GM12878 (cell line): ENCODE measurements around the gene FAM78A. TPM values are rescaled to one million over a fixed set of nuclear protein-coding genes. Genes with fewer than 3 reads are reported as not detected.

Experiments
- ATAC-seq: fragments of 200-7000 bp; cut with Tn5 transposase; 3 replicates; pipeline ENCODE4 v1.9.1; 2020; ENCODE audit warnings: mild to moderate bottlenecking, moderate library complexity
- BruUV-seq: library from RNA; stranded (reverse); fragments of 400-500 nt; replicated peaks from 2 replicates; lab custom pipeline; 2021; lab: Mats Ljungman, UMichigan
- CTCF ChIA-PET: fragments of 300-600 bp; sonication (Branson Sonifier 250); formaldehyde crosslinking; extraction: SDS; loops from one replicate; lab custom pipeline; 2021; ENCODE audit warnings: inconsistent platforms; lab: Yijun Ruan, JAX
- POLR2A ChIA-PET: fragments of 350-600 bp; formaldehyde crosslinking; extraction: SDS; loops from one replicate; lab custom pipeline; 2021; ENCODE audit warnings: inconsistent platforms; lab: Charles Lee
- RAD21 ChIA-PET: fragments of 300-600 bp; sonication (Branson Sonifier 250); formaldehyde crosslinking; loops from one replicate; lab custom pipeline; 2023; ENCODE audit warnings: antibody characterized with exemption; ENCODE audit not compliant: unreplicated experiment; lab: Charles Lee
- SMC1A ChIA-PET: fragments of 300-600 bp; sonication (Branson Sonifier 250); formaldehyde crosslinking; loops from one replicate; lab custom pipeline; 2023; ENCODE audit not compliant: unreplicated experiment, uncharacterized antibody; lab: Charles Lee
- DNase-seq: peaks from one replicate; pipeline ENCODE4 v3.0.0-alpha.2; 2011; ENCODE audit warnings: low read depth, low spot score
- FAIRE-seq: peaks from 3 replicates; lab custom pipeline; 2011; peaks lifted over from hg19 to GRCh38; lab: Jason Lieb, UNC
- H2AFZ ChIP-seq: 2 replicates; pipeline ENCODE4 v1.6.0; 2011; ENCODE audit warnings: low read depth, low read length, control low read depth; ENCODE audit not compliant: control insufficient read depth
- H3K27ac ChIP-seq: 2 replicates; pipeline ENCODE4 v1.5.1; 2011; ENCODE audit warnings: control low read depth; ENCODE audit not compliant: control insufficient read depth, insufficient read depth
- H3K27me3 ChIP-seq, 2 experiments: replicated peaks in 1 of 2; 2 replicates each; pipeline versions ENCODE4 v1.6.0 to v1.6.1; 2011; ENCODE audit warnings: low read length in 1 of 2; ENCODE audit not compliant: control insufficient read depth in 2 of 2, insufficient read depth in 2 of 2
- H3K36me3 ChIP-seq, 2 experiments: 2 replicates each; pipeline ENCODE4 v1.5.1; 2011; ENCODE audit warnings: low read length in 1 of 2; ENCODE audit not compliant: control insufficient read depth in 2 of 2, insufficient read depth in 2 of 2
- H3K4me1 ChIP-seq: 2 replicates; pipeline ENCODE4 v1.6.1; 2011; ENCODE audit warnings: mild to moderate bottlenecking, low read length, moderate library complexity, mixed read lengths; ENCODE audit not compliant: control insufficient read depth, insufficient read depth
- H3K4me2 ChIP-seq: 2 replicates; pipeline ENCODE4 v1.6.0; 2011; ENCODE audit warnings: control low read depth; ENCODE audit not compliant: control insufficient read depth, insufficient read depth
- H3K4me3 ChIP-seq: fragments of 200-600 bp; sonication (generic); 2 replicates; pipeline ENCODE4 v1.5.1; 2016
- H3K79me2 ChIP-seq: 2 replicates; pipeline ENCODE4 v1.6.0; 2011; ENCODE audit warnings: low read length; ENCODE audit not compliant: control insufficient read depth, insufficient read depth
- H3K9ac ChIP-seq: 2 replicates; pipeline ENCODE4 v1.8.0; 2011; ENCODE audit warnings: low read length, control low read depth, mixed read lengths; ENCODE audit not compliant: control insufficient read depth, insufficient read depth
- H3K9me3 ChIP-seq: replicated peaks from 3 replicates; pipeline ENCODE4 v1.5.1; 2011; ENCODE audit warnings: mild to moderate bottlenecking, low read length; ENCODE audit not compliant: control insufficient read depth, insufficient read depth
- H4K20me1 ChIP-seq: 2 replicates; pipeline ENCODE4 v1.6.0; 2011; ENCODE audit not compliant: control insufficient read depth, insufficient read depth
- ATF7 ChIP-seq: fragments of 450-650 bp; IDR thresholded peaks from 2 replicates; pipeline ENCODE4 v1.6.1; 2016; ENCODE audit warnings: low read depth, mild to moderate bottlenecking
- CHD1 ChIP-seq: IDR thresholded peaks from 2 replicates; pipeline ENCODE4 v1.6.1; 2012; ENCODE audit warnings: low read depth, low read length, improper control_type of control experiment
- CREM ChIP-seq: IDR thresholded peaks from 2 replicates; pipeline ENCODE4 v1.6.1; 2014; ENCODE audit warnings: antibody characterized with exemption, low read depth
- EED ChIP-seq: sonication (generic); IDR thresholded peaks from 2 replicates; pipeline ENCODE4 v1.6.1; 2016; ENCODE audit warnings: antibody characterized with exemption, low read depth
- JUNB ChIP-seq: IDR thresholded peaks from 2 replicates; pipeline ENCODE4 v1.6.1; 2016; ENCODE audit warnings: antibody characterized with exemption, mild to moderate bottlenecking
- MEF2A ChIP-seq: IDR thresholded peaks from 2 replicates; pipeline ENCODE4 v1.6.1; 2011; ENCODE audit warnings: low read depth, mild to moderate bottlenecking, low read length, moderate library complexity; ENCODE audit not compliant: insufficient read depth
- NR2C1 ChIP-seq: fragments of 450-650 bp; IDR thresholded peaks from 2 replicates; pipeline ENCODE4 v1.6.1; 2017; ENCODE audit warnings: antibody characterized with exemption, mild to moderate bottlenecking, moderate library complexity
- PAX8 ChIP-seq: fragments of 450-650 bp; IDR thresholded peaks from 2 replicates; pipeline ENCODE4 v1.6.1; 2017; ENCODE audit warnings: mild to moderate bottlenecking, moderate library complexity
- RAD51 ChIP-seq: fragments of 450-650 bp; IDR thresholded peaks from 2 replicates; pipeline ENCODE4 v1.6.1; 2016; ENCODE audit warnings: moderate library complexity, mild to moderate bottlenecking, inconsistent platforms
- RB1 ChIP-seq: fragments of 450-650 bp; formaldehyde crosslinking; IDR thresholded peaks from 2 replicates; pipeline ENCODE4 v1.6.1; 2017; ENCODE audit warnings: mild to moderate bottlenecking, borderline replicate concordance
- SIN3A ChIP-seq: IDR thresholded peaks from 2 replicates; pipeline ENCODE4 v1.6.1; 2012; ENCODE audit warnings: low read depth, low read length, improper control_type of control experiment
- SP1 ChIP-seq: IDR thresholded peaks from one replicate; pipeline ENCODE4 v1.6.1; 2011; ENCODE audit warnings: low read depth, low read length
- SREBF2 ChIP-seq: IDR thresholded peaks from 2 replicates; pipeline ENCODE4 v1.6.1; 2012; ENCODE audit warnings: mild to moderate bottlenecking, low read length
- YY1 ChIP-seq: IDR thresholded peaks from 2 replicates; pipeline ENCODE4 v1.6.1; 2011; ENCODE audit warnings: low read depth, mild to moderate bottlenecking, low read length
- ZNF217 ChIP-seq: fragments of 450-650 bp; IDR thresholded peaks from 2 replicates; pipeline ENCODE4 v1.6.1; 2017; ENCODE audit warnings: antibody characterized with exemption, mild to moderate bottlenecking
- WGBS: methylation state at CpG from one replicate; pipeline ENCODE4 v1.1.6; 2016; ENCODE audit warnings: low lambda C conversion rate; ENCODE audit not compliant: insufficient replicate concordance, insufficient coverage; ENCODE audit errors: missing lambda C conversion rate; 5-methylcytosine and 5-hydroxymethylcytosine counted together
- in situ Hi-C: fragments of 300-500 bp; cut with MboI; formaldehyde crosslinking; loops from 9 replicates; pipeline ENCODE4 v1.14.3; 2018; ENCODE audit warnings: mixed read lengths
- intact Hi-C: fragments of 100-400 bp; cut with micrococcal nuclease; formaldehyde crosslinking; loops from one replicate; pipeline ENCODE4 v1.14.2; 2022; ENCODE audit not compliant: unreplicated experiment
- polyA plus RNA-seq, 11 experiments: library from polyadenylated mRNA; depleted of rRNA in 4 of 11; unstranded in 6 of 11; stranded (reverse) in 5 of 11; fragments of >200 nt; fragmentation: Nextera tagmentation in 4 of 11; fragmentation: Illumina TruSeq in 1 of 11; extraction: Ambion mirVana in 4 of 11; extraction: Trizol in 1 of 11; gene quantifications; 1 replicate in 1 of 11; 2 replicates in 10 of 11; pipeline versions ENCODE4 v1.2.1 to v1.2.3, GENCODE V29; 2011 to 2016; ENCODE audit warnings: inconsistent platforms in 2 of 11, missing spikeins in 2 of 11, low read depth in 1 of 11
- total RNA-seq, 4 experiments: library from RNA; depleted of rRNA in 3 of 4; stranded (reverse); fragments of >200 nt in 3 of 4; fragmentation: Illumina TruSeq in 1 of 4; extraction: Trizol in 1 of 4; gene quantifications; 2 replicates each; pipeline versions ENCODE4 v1.2.1 to v1.2.3, GENCODE V29; 2013 to 2021
- TF ChIP-seq, protein P1 (sequence below): fragments of 450-650 bp; IDR thresholded peaks from 2 replicates; pipeline ENCODE4 v1.6.1; 2016; ENCODE audit warnings: mild to moderate bottlenecking
- TF ChIP-seq, protein P2 (sequence below): IDR thresholded peaks from 2 replicates; pipeline ENCODE4 v1.6.1; 2011; ENCODE audit warnings: borderline replicate concordance, low read depth, mild to moderate bottlenecking, moderate library complexity, mixed read lengths, low read length; ENCODE audit not compliant: insufficient read depth; ENCODE audit errors: extremely low read length
- TF ChIP-seq, protein P3 (sequence below): fragments of 450-650 bp; IDR thresholded peaks from 2 replicates; pipeline ENCODE4 v1.6.1; 2017; ENCODE audit warnings: mild to moderate bottlenecking, moderate library complexity

The FAM78A gene
- total and polyA plus RNA-seq, 10 of the 15 experiments (the other 5 are each of a cell fraction or from before 2014, with no cell fraction given), result 0.18 to 32.5 (median 12.2) TPM

DNA sequence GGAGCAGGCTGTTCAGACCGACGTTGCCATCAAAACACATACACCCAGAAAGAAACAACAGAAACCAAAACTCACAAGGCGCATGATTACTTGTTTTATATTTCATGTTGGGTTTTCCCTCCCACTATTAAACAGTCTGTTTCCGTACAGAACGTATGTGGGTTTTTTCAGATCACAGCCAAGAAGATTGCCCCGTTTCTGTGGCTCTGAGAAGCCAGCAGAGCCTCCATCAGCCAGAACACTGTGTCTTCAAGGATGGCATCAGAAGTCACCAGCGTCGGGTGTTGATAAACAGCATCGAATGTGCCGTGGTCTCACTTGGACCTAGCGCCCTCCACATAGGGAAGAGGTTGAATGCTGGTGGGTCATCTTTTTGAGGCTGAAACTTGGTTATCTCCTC, 42.8 kb downstream of the FAM78A start:
- DNase-seq (no peak), ATAC-seq (no peak), FAIRE-seq (no peak)
- Histone ChIP-seq H3K27me3 (no peaks in the 10 kb centered on the region), H3K9me3 (no peaks in the 10 kb centered on the region), H3K27ac (no peak overlapping the region), H4K20me1 (no peaks in the 10 kb centered on the region), H3K4me3 (no peak overlapping the region), H3K79me2 (no peaks in the 10 kb centered on the region), H2AFZ (no peak overlapping the region), H3K4me2 (no peak overlapping the region), H3K4me1 (peaks cover 13% of the 10 kb centered on the region), H3K9ac (no peak overlapping the region), H3K36me3 (peaks cover 10 to 23% of the 10 kb centered on the region in 2 experiments)
- 98% methylated on average over 11 of the region's 11 CpGs for WGBS
- intact Hi-C loops (no loop called here), in situ Hi-C loops (no loop called here)
- ChIA-PET POLR2A (no interaction called here), RAD21 (no interaction called here), CTCF (no interaction called here), SMC1A (no interaction called here)
- no TSS peak for BruUV-seq
- TF ChIP-seq ZNF217, result no peak
- TF ChIP-seq JUNB, result no peak
- TF ChIP-seq YY1, result no peak
- TF ChIP-seq, protein P1, sequence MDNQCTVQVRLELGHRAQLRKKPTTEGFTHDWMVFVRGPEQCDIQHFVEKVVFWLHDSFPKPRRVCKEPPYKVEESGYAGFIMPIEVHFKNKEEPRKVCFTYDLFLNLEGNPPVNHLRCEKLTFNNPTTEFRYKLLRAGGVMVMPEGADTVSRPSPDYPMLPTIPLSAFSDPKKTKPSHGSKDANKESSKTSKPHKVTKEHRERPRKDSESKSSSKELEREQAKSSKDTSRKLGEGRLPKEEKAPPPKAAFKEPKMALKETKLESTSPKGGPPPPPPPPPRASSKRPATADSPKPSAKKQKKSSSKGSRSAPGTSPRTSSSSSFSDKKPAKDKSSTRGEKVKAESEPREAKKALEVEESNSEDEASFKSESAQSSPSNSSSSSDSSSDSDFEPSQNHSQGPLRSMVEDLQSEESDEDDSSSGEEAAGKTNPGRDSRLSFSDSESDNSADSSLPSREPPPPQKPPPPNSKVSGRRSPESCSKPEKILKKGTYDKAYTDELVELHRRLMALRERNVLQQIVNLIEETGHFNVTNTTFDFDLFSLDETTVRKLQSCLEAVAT, result no peak
- no peak for TF ChIP-seq RAD51
- TF ChIP-seq, protein P2, sequence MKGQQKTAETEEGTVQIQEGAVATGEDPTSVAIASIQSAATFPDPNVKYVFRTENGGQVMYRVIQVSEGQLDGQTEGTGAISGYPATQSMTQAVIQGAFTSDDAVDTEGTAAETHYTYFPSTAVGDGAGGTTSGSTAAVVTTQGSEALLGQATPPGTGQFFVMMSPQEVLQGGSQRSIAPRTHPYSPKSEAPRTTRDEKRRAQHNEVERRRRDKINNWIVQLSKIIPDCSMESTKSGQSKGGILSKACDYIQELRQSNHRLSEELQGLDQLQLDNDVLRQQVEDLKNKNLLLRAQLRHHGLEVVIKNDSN, result no peak
- TF ChIP-seq MEF2A, result no peak
- no peak for TF ChIP-seq SIN3A
- TF ChIP-seq ATF7, result no peak
- TF ChIP-seq SREBF2, result no peak
- TF ChIP-seq, protein P3, sequence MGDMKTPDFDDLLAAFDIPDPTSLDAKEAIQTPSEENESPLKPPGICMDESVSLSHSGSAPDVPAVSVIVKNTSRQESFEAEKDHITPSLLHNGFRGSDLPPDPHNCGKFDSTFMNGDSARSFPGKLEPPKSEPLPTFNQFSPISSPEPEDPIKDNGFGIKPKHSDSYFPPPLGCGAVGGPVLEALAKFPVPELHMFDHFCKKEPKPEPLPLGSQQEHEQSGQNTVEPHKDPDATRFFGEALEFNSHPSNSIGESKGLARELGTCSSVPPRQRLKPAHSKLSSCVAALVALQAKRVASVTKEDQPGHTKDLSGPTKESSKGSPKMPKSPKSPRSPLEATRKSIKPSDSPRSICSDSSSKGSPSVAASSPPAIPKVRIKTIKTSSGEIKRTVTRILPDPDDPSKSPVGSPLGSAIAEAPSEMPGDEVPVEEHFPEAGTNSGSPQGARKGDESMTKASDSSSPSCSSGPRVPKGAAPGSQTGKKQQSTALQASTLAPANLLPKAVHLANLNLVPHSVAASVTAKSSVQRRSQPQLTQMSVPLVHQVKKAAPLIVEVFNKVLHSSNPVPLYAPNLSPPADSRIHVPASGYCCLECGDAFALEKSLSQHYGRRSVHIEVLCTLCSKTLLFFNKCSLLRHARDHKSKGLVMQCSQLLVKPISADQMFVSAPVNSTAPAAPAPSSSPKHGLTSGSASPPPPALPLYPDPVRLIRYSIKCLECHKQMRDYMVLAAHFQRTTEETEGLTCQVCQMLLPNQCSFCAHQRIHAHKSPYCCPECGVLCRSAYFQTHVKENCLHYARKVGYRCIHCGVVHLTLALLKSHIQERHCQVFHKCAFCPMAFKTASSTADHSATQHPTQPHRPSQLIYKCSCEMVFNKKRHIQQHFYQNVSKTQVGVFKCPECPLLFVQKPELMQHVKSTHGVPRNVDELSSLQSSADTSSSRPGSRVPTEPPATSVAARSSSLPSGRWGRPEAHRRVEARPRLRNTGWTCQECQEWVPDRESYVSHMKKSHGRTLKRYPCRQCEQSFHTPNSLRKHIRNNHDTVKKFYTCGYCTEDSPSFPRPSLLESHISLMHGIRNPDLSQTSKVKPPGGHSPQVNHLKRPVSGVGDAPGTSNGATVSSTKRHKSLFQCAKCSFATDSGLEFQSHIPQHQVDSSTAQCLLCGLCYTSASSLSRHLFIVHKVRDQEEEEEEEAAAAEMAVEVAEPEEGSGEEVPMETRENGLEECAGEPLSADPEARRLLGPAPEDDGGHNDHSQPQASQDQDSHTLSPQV, result no peak
- TF ChIP-seq CHD1, result no peak
- no peak for TF ChIP-seq NR2C1
- no peak for TF ChIP-seq RB1
- no peak for TF ChIP-seq CREM
- TF ChIP-seq PAX8, result no peak
- TF ChIP-seq EED, result no peak
- TF ChIP-seq SP1, result no peak
